SIG-M5 (cell line): Measurements from ENCODE around the gene SLC26A11.
A peak's percentile ranks its signal among the peaks of the same experiment; 100 is the strongest.
"Not testable (repeated sequence)": the region's sequence is repeated elsewhere in the genome, so short reads cannot be mapped to it uniquely, and the experiment has no call there.

Source experiments
- DNase-seq: peaks from one replicate; lab custom pipeline; 2025; lab: John Stamatoyannopoulos, UW

The SLC26A11 gene

DNA sequence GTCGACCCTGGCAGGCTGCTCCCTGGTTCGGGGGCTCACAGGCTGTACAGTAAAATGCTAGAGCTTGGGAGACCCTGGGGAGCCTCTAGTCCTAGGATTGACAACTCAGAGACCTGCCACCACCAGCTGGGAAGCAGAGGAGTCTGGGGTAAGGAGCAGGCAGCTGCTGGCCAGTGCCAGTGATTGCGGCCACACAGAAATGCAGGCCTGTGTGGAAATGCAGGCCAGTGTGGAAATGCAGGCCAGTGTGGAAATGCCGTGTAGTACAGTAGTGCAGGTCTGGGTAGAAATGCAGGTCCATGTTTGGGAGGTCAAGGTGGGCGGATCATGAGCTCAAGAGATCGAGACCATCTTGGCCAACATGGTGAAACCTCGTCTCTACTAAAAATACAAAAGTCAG is 23.6 kb upstream of the SLC26A11 start:
- DNase-seq = no peak

DNA sequence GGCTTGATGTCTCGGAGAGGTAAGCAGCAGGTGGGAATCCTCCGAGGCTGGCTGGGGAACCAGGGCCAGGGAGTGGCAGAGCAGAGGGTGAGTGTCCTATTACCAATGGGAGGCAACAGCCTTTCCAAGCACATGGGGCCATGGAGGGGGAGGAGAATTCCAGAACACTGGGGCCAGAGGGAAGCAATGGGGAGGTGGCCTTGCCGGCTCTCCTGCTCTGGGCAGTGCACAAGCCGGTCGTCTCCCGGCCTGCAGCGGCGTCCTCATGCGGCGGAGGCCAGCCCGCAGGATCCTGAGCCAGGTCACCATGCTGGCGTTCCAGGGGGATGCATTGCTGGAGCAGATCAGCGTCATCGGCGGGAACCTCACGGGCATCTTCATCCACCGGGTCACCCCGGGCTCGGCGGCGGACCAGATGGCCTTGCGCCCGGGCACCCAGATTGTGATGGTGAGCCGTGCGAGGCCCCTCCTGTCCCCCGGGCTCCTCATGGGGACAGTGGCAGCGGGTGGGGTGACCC is 22.0 kb upstream of the SLC26A11 start:
- no peak for DNase-seq

DNA sequence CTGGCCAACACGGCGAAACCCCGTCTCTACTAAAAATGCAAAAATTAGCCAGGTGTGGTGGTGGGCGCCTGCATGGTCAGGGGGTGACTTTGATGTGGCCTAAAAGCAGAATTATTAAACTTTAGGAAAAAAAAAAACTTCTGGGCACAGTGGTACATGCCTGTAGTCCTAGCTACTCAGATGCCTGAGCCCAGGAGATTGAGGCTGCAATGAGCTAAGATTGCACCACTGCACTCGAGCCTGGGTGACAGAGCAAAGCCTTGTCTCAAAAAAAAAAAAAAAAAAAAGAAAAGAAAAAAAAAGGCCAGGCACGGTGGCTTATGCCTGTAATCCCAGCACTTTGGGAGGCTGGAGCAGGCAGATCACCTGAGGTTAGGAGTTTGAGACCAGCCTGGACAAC is 20.9 kb upstream of the SLC26A11 start:
- DNase-seq = not testable (repeated sequence)

DNA sequence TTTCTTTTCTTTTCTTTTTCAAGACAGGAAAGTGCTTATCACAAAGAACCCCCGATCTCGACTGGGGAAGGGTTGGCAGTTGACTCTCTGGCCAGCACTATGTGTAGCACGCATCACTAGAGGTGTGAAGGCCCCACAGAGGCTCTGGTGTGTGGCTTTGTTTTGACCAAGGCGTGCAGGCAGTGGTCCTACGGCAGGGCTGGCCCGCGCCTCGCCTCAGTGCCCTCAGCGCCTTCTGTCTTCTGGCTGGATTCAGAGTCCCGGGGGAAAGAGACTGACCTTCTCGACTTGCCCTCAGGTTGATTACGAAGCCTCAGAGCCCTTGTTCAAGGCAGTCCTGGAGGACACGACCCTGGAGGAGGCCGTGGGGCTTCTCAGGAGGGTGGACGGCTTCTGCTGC is 18.8 kb upstream of the SLC26A11 start:
- DNase-seq = no peak

DNA sequence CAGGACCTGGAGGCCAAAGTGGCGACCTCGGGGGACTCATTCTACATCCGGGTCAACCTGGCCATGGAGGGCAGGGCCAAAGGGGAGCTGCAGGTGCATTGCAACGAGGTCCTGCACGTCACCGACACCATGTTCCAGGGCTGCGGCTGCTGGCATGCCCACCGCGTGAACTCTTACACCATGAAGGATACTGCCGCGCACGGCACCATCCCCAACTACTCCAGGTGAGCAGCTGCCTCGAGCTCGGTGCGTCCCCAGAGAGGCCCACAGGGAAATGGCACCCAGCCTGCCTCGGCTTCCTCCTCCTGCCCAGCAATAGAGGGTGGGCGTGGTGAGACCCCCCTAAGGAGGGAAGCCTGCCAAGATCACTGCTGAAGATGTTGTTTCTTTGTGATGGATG is 18.0 kb upstream of the SLC26A11 start:
- DNase-seq = no peak

DNA sequence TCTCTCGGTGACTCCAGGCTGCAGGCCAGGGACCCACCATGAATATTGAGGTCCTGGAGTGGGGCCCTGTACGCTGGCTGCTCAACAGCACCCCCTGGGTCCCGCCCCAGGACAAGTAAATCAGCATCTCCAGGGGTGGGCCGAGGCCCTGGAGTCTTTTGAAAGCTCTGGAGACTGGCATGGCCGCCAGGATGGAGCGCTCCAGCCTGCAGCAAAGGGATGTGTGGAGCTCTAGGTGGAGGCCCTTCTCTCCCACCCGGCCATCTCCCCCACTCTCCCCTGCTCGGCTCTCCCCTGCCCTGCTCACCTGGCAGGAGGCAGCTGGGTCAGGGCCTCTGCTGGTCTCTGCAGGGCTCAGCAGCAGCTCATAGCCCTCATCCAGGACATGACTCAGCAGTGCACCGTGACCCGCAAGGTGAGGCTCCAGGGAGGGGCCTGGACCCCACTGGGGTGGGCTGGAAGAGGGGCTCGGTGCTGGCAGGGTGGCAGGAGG is 16.7 kb upstream of the SLC26A11 start:
- DNase-seq = no peak

DNA sequence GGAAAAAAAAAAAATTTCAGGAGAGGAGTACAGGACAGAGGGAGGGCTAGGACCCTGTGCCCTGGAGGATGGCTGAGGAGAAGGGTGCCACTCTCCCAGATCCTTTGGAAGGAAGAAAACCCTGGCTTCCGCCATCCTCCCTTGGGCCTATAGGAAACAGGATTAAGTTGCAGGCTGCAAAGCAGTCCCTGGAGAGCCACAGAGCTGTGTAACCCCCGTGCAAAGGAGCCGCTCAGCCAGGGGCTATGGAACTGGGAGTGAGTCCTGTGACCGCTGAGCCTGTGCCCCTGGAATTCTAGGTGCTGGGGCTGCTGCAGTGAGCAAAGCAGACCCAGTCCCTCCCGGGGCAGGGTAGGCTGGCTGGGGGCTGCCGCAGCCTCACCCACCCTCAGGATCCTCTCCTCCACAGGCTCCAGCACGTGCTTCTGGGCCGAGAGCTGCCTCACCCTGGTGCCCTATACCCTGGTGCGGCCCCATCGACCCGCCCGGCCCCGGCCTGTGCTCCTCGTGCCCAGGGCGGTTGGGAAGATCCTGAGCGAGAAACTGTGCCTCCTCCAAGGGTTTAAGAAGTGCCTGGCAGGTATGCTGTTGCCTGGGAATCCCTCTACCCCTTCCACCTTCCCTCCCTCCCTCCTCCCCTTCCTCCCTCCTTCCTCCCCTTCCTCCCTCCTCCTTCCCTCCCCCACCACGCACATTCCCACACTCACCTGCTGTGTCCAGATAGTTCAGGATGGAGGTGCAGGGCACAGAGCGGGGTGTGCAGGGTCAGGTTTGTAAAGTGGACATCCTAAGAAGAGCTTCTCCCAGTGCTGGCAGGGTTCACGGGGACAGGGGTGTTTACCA is 15.4 kb upstream of the SLC26A11 start:
- DNase-seq = no peak

DNA sequence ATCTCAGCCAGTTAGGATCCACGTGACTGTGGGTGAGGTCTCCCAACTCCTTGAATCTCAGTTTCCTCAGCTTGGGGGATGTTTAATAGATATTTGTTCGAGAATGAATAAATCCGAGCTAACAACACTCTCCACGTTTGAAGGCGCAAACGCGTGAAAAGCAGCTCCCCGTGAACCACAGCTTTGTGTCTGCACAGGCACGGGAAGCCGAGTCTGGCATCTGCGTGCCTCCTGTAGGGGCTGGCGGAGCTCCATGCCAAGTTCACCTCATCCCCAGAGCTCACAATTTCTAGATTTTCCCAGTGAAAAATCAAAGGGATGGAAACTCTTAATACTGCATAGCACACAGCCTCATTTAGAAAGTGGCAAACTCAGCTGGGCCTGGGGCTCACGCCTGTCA is 14.4 kb upstream of the SLC26A11 start:
- no peak for DNase-seq

DNA sequence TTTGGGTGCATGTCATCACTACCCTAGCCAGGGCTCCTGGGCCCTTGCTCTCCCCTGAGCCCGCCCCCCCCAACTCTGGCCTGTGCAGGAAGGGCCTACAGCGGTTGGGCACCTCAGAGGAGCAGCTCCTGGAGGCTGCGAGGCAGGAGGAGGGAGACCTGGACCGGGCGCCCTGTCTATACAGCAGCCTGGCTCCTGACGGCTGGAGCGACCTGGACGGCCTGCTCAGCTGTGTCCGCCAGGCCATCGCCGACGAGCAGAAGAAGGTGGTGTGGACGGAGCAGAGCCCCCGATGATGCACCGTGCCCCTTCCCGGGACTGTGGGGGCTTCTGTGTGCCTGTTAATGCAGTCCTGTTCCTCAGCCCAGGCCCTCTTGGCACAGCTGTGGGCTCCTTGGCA is 12.2 kb upstream of the SLC26A11 start:
- DNase-seq = no peak

DNA sequence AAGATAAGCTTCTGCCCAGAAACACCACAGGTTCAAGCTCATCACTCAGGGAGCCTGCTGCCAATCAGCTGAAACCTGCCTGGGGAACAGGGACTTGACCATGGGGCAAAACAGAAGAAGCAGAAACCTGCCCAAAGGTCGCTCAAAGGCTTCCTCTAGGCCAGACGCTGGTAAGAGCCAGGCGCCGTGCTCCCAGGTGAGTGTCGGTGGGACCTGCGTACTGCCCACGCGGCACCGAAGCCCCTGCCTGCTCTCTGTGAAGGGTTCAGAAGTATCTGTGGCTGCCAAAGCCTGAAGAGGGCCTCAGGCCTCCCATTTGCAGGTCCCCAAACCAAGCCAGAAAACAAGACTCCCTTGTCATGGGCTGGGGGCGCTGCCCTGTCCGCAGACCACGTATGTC is 10.5 kb upstream of the SLC26A11 start:
- no peak for DNase-seq

DNA sequence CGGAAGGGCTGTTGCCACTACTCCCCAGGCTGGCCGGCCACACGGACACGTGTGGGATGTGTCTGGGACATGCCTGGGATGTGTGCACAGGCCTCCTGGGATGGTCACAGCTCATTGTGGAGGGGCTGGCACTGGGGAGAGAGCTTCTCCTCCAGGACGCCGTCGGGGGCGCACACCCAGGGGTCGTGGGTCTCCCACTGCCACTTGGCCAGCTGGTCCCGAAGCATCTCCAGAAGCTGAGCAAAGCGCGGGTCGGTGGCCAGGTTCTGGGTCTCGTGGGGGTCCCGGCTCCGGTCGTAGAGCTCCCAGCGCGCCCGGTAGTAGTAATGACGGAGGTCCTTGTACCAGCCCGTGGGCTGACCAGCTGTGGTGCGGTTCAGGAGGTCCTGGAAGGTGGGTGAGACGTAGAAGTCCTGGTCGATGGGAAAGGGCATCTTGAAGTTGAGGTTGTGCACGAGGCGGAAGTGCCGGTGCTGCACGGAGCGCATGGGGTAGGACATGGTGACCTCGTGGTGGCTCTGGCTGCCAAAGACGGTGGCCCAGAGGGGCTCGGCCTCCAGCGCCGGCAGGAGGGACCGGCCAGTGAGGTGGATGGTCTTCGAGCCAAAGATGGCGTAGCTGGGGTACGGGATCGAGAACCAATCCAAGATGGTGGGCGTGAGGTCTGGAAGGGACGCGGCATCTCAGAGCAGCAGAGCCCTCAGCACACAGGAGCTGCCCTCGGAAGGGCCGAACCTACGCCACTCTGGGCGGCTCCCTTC is 9.7 kb upstream of the SLC26A11 start:
- DNase-seq = no peak

DNA sequence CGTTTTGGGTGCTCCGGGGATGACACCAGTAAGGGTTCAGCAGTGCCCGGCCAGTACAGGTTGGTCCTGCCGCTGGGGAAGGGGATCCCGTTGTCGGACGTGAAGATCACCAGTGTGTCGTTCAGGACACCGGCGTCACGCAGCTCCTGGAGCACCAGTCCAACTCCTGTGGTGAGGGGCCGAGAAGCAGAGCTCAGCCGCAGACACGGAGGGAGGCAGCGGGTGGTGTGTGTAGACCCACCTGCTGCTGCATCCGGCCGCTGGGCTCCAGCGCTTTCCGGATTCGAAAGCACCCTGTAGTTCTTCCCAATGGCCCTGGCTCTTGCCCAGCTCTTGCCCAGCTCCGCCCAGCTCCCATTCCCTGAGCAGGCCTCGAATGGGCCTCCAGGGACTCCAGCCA is 8.1 kb upstream of the SLC26A11 start:
- no peak for DNase-seq

DNA sequence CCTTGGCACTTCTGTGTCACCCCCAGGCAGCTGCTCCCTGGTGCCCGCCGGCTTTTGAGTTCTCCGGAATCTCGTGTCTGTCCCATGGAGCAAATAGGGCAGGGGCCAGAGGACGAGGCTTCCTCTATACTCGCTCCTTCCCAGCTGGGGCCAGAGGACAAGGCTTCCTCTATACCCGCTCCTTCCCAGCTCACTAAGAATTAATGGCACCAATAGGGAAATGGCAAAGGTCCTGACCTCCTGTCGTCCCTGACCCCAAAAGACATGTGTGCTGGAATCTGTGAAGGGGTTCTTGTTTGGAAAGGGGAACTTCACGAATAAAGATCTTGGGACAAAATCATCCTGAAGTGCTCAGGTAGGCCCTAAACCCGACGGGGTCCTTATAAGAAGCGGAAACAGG is 7.7 kb upstream of the SLC26A11 start:
- no peak for DNase-seq

DNA sequence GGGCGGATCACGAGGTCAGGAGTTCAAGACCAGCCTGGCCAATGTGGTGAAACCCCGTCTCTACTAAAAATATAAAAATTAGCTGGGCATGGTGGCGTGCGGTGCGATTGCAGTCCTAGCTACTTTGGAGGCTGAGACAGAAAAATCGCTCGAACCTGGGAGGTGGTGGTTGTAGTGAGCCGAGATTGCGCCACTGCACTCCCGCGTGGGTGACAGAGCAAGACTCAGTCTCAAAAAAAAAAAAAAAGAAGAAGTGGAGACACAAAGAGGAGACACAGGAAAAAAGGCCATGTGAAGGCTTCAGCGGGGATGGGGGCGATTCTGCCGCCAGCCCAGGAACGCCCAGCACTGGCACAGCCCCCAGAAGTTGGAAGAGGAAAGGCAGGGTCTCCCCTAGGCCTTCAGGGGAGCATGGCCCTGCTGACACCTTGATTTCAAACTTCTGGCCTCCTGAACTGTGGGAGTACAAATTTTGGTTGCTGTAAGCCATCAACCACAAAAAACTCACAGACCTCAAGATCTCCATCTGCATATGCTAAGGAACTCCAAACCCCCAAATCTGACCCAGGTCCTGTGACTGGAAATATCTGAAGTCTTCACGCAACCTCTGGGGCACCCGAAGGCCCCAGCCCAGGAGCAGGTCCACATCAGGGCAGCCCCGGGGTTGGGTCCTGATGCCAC is 7.1 kb upstream of the SLC26A11 start:
- peak; percentile 10 for DNase-seq

DNA sequence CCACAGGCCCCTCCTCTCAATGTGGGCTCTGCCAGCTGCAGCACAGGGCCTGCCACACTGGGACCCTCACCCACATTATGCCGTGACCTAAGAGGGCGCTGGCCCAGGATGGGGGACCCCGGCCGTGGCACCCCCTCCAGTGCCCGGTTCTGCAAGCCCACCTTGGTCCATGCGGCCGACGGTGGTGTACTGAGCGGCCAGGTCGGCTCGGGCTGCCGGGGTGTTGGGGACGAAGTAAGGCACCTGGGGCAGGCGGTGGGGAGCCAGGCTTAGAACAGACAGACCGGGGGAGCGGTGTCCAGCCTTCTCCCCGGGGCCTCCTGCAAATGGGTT is 6.6 kb upstream of the SLC26A11 start:
- no peak for DNase-seq

DNA sequence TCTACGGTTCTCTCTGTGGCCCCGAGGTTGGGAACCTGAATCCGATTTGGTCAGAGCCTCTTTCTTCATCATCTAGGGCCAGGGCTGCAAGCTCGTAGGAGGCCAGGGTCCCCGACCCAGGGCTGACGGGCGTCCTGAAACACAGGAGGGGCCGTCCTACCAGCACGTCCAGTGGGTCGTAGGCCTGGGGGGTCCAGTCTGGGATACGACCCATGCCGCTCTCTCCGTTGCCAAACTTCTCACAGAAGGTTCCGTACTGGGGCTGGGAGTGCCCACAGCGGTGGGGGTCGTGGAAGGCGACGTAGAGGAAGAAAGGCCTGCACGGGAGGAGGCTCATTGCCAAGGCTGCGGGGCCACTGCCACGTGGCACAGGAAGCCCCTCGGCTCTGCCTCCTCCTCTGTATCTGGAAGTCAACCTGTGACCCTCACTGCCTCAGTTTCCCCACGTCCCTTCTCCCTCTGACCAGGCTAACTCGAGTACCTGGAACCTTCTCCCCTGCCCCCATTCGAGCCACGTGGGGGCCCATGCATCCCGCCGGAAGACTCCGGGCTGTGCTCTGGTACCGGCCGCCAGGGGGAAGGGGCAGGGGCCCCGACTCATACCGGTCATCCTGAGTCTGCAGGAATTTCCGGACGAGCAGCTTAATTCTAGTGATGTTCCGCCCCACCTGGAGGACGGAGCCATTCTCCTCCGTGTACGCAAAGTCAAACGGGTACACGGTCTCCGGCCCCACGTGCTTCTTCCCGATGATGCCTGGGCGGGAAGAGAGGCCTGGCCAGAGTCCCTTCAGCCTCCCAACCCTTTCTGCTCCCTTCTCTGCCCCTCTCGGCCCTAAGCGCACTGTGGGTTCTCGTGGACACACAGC is 6.0 kb upstream of the SLC26A11 start:
- DNase-seq = no peak

DNA sequence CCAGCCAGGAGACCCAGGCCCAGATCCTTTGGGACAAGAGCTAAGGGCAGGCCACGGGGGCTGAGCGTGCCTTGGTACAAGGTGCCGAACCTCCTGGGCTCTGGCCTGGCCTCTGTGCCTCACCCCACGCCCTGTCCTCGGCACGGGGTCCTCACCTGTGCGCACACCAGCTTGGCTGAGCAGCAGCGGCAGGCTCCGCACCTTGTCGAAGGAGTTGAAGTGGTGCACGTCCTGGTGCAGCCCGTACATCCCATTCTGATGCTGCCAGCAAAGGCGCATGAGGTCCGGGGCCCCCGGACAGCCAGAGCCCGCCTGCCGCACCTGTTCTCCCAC is 5.4 kb upstream of the SLC26A11 start:
- no peak for DNase-seq

DNA sequence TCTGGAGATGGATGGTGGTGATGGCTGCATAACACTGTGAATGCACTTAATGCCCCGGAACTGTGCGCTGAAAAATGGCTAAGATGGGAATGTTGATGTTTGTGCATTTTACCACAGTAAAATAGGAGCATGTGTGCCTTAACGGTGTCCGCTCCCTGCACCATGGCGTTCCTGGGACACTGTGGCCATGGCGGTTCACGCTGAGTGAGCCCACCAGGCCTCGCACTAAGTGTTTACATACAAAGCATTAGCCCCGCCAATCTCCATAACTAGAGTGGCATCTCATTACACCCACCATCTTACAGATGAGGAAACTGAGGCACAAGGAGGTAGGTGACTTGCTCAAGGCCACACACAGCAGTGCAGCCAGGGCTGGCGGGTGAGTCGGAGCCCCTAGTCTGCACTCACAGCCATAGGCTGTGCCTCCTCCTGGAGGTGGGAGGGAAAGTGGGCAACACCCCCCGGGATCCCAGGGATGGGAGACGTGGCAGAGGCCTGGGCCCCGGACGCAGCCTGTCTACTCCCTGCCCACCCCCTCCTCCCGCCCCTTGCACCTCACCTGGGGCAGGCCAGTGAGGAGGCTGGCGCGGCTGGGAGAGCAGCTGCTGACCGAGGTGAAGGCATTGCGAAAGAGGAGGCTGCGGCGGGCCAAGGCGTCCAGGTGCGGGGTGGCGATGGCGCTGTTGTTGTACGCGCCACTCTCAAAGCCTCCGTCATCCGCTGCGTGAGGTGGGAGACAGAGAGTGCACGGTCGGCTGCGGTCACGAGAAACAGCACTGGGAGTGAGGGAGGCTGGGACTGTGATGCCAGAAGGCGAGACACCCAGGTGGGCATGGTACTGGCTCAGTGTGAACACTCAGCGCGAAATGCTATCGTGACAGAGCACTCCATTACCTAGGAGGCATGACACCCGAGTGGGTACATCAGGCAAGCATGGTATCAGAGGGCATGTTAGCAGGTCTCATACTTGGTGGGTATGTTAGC is 3.5 kb upstream of the SLC26A11 start:
- no peak for DNase-seq

DNA sequence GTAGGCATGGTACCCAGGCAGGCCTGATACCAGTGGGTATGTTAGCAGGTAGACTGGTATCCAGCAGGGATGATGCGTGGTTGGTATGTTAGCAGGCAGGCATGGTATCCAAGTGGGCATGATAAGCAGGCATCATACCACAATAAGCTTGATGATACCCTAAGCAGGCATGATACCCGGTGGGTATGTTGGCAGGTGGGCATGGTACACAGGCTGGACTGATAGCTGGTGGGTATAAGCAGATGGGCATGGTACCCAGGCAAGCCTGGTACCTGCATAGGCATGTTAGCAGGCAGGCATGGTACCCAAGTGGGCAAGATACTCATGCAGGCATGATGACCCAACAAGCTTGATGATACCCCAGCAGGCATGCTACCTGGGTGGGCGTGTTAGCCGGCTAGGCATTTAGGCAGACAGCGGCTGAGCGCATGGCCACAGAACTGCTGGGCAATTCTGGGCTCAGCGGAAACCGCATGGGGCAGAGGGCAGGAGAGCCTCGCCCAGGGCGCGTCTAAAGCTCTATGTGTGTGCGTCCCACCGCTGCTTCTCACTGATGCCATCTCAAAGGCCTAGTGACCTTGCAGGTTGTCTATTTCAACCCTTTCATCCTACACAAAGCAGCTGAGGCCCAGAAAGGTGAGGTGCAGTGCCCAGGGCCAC is 2.4 kb upstream of the SLC26A11 start:
- no peak for DNase-seq

DNA sequence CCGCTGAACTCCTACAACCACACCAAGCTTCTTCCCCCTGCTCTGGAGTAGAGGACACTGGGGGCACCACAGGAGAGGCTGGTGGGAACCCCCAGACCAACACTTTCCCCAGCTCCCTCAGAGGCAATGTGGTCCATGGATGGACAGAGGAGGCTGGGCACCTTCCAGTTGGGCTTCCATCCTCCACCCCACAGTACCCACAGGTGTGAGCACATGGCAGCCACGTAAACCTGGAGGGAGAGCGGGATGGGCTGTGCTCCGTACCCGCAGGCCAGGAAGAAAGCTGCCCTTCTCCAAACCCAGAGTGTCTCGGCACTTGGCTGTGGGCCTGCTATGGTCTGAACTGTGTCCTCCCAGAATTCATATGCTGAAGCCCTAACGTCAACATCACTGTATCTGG is 1.8 kb upstream of the SLC26A11 start:
- no peak for DNase-seq
